GM23248 (cell line): ENCODE measurements around the gene TMTC1.

Experiments
- EZH2 ChIP-seq: fragments of 200-600 bp; sonication (generic); IDR thresholded peaks from 2 replicates; pipeline ENCODE4 v1.6.1; 2018; ENCODE audit warnings: antibody characterized with exemption, mild to moderate bottlenecking; ENCODE audit not compliant: insufficient read depth, poor library complexity, severe bottlenecking
- EZH2phosphoT487 ChIP-seq: fragments of 200-600 bp; sonication (generic); IDR thresholded peaks from 2 replicates; pipeline ENCODE4 v1.6.1; 2018; ENCODE audit warnings: antibody characterized with exemption, moderate library complexity, mild to moderate bottlenecking, low read depth; ENCODE audit not compliant: insufficient read depth

- TF ChIP-seq EZH2phosphoT487 (no peak), EZH2 (no peak)
These were observed 239.2 kb downstream of the TMTC1 start for GRCh38 chr12:29544428-29545101.
